GM21619 (cell line): ENCODE data around the gene SGMS1.

Experiments
- ATAC-seq: cut with Tn5 transposase; IDR thresholded peaks from one replicate; pipeline ENCODE4 v1.9.1; 2021; ENCODE audit not compliant: unreplicated experiment

Gene SGMS1

DNA sequence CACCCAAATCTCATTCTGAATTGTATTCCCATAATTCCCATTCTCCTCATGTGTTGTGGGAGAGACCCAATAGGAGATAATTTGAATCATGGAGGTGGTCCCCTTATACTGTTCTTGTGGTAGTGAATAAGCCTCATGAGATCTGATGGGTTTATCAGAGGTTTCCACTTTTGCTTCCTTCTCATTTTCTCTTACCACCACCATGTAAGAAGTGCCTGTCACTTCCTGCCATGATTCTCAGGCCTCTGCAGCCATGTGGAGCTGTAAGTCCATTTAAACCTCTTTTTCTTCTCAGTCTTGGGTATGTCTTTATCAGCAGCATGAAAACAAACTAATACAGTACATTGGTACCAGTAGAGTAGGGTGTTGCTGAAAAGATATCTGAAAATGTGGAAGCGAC, 274.2 kb downstream of the SGMS1 start:
- no peak for ATAC-seq

DNA sequence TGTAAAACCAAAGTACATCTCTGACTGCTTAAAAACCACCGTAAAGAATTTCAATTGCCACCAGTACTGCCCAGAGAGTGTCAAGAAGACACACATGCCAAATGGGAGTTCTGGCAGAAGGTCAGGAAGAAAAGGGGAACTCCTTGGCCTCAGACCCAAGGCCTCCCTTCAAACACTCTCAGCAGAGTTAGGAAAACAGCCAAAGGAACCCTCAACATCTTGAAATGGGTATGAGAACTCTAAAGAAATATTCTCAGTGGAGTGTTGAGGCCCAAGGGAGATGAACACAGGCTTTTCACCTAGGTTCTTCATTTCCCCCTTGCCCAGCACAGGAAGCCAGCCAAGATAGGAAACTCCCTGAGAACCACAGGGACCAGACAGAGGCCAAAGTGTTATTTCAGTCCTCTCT, 276.4 kb downstream of the SGMS1 start:
- peak; percentile 93 for ATAC-seq

DNA sequence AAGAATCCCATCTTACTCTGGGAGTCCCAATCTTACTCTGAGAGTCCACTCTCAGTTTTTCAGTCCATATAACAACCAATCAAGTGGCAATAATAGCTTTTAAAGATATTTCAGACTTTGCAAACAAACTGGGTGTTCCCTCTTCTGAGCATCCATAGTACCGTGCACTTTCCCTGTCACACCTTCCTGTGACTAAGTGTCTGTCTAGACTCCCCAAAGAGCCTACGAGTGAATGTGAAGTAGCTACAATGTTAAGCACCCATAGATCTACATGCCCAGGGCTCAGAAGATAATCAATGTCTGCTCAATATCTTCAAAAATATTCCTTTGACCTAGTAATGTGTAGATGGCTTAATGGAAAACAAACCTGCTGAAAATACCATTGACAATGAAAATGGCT, 276.8 kb downstream of the SGMS1 start:
- ATAC-seq, result peak; percentile 26

DNA sequence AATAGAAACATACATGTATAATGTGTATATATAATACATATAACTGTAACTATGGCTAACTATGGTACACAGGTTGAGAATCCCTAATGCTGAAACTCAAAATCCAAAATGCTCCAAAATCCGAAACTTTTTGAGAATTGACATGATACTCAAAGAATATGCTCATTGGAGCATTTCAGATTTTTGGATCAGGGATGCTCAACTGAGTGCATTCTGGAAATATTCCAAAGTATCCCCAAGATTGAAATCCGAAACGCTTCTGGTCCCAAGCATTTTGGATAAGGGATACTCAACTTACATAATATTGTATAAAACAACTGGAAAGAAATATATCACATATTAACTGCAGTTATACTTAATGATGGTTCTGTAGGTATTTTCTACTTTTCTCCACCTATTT, 278.2 kb downstream of the SGMS1 start:
- ATAC-seq, result no peak

DNA sequence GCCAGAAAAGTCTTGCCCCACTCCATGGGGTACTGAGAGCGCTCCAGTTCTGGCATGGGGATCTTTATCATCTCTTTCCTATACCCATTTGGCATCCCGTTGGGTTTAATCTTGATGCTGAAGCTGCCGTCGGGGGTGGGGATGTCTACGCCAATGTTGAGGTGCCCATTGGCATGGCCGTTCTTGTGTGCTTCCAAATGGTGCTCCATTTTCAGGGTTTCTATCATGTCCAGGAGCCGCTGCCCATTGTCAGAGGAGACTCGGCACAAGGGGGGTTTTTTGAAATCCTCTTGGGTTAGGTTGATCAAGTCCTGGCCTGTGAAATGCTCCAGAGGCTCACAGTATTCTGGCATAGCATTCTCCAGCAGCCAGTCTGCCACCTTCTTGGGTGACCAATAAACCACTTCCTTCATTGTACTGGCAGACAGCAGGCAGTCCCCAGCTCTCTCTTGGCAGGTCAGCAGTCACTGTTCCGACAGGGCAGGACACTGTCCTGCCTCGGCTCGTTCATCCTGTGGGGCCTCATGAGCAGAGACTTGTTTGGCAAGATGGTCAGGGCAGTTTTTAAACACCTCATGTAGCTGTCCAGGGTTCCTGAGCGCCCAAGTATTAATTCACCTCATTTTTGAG, 279.9 kb downstream of the SGMS1 start:
- ATAC-seq, result no peak

DNA sequence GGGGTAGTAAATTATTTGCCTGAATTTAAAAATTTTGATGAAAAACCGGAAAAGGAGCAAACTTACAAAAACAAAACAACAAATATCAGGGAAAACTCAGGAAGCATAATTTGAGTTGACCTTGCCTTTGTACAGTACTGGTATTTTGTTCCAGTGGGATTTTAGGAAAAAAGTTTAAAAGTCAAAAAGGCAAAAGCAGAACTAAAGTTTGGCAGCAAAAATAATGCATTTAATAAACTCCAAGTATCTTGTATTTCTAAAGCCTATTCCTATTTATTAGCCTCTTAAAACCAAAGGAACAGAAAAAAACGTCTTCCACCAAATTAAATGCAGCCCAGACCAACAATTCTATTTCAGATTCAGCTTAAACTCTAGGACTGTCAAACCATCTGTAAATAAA, 281.8 kb downstream of the SGMS1 start:
- no peak for ATAC-seq

DNA sequence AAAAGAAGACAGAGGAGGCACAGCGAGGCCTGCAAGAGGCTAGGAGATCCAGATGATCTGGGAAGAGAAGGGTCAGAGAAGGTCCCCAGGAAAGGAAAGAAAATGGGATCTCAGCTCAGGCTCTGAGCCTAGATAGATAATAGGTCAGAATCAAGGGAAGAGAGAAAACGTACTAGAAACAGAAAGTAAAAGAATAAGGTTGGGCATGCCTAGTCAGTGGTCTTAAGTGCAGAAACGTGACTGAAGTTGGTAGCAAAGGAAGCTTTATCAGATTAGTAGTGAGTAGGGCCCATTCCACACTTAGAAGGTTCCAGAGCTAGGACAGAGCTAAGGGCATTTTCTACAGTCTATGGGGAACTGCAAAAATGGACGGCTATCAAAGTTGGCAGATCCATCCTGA, 287.6 kb downstream of the SGMS1 start:
- ATAC-seq, result peak; percentile 43

DNA sequence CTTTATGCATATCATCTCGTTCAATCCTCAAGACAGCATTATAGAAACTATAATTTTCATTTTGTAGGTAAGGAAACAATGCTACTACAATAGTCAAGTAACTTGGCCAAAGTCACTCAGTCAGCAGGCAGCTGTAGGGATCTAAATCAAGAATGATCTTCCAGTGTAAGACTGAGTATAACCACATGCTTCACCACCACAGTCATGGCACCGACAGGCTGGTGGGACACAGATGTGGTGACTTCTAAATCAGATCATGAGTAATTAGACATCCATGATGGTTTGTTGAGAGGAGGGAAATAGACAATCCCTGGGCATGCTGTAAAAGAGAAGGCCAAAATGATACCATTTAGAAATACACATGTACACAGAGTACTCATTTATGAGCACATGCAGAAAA, 288.4 kb downstream of the SGMS1 start:
- ATAC-seq, result no peak

DNA sequence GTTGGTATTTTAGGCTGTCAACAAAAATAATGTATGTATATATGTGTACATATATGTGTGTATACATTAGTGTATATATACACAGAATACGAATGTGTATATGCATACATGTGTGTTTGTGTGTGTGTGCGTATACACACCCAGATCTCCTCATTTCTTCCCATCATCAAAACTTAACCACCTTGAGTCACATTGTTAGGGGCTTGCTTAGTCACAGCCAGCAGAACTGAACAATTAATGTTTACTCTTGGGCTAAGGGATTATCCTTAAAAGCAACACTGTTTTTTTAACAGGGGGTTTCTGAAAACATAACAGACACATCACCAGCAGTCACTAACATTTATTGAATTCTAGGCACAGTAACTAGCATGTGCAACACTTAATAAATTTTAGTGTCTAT, 289.5 kb downstream of the SGMS1 start:
- ATAC-seq, result no peak

DNA sequence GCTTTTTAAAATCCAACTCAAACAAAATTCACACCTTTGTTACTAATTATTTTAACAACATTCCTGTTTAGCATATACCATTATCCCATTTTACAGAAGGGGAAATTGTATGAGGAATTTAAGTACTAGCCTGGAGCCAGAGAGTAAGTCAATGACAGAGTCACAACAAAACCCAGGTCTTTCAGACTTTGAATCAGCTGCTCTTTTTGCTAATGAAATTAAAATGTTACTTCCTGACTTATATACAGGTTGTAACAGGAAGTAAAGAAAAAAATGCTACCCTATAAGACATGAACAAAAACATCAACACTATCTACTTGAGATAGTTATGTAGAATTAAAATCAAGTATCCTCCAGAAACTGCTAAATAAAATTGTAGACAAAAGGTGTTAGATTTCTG, 289.9 kb downstream of the SGMS1 start:
- ATAC-seq, result no peak

DNA sequence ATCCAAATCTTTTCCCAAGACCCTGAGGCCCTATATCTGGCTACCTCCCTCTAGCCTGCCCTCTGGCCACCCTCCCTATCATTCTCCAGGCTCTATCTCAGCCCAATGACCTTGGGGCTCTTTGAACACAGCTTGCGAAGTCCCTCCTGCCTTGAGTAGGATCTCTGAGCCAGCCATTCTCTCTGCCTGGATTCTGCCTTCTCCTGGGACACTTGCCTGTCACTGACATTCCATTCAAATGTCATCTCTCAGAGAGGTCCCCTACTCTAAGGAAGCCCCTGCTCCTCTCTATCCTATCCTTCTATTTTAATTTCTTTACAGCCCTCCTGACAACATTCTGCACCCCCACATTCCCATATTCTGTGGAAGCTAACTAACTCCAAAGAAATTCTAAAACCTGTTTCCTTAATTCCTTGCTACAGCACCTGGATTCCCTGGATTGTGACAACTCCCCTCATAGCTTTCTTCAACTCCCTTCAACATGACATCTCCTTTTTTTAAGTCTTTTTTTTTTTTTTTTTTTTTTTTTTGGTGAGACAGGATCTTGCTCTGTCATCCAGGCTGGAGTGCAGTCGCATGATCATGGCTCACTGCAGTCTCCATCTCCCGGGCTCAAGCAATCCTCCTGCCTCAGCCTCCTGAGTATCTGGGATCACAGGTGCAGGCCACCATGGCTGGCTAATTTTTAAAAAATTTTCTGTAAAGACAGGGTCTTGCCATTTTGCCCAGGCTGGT, 291.5 kb downstream of the SGMS1 start:
- no peak for ATAC-seq

DNA sequence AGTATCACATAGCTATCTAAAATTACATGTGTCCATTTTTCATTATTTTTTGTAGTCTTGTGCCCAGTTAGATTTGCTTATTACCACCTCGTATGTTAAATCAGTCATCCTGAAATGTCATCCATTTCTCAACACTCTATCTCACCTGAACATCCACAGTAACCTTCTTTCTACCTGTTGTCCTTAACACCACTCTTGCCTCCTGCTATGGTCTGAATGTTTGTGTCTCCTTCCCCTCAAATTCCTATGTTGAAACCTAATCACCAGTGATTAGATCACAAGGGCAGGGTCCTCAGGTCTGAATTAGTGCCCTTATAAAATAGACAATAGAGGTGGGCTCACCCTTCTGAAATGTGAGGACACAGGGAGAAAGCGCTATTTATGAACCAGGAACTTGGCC, 292.3 kb downstream of the SGMS1 start:
- no peak for ATAC-seq

DNA sequence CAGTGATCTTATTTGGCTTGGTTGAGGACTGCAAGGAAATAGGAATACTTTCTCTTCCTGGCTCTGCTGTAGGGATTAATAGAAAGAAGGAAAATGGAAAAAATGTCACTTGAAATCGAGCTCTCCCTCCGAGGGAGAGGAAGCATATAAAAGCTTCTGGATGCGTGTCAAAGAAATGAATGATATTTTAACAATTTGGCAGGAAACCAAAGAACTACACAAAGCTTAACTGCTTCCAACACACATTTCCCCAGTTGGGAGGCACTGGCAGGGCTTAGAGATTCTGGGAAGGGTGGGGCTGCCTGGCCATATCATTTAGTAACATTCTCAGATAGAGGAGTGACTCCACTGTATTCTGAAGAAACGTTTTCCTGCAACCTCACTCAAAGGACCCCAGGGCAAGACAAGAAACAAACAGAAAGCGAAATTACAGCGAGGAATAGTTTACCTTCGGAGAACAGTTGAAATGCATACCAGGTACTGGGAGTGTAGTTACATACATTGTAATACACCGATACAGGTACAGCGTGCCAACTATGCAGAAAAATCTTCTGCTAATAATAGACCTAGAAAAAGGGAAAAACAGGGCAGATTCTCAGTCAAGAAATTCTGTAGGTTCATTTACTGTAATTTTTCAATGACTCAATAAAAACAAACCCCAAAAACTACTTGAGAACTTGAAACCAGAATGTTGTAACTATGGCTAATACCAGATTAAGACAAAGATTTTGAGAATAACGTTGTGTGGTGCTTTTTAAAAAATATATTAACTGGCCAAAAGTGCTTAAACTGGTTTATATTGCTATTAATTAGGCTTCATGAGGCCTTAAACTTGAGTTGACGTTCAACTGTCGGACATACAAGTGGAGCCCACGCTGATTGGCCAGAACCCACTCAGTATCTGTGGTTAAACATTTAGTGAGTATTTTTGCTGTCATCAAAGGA, 296.7 kb downstream of the SGMS1 start:
- no peak for ATAC-seq

DNA sequence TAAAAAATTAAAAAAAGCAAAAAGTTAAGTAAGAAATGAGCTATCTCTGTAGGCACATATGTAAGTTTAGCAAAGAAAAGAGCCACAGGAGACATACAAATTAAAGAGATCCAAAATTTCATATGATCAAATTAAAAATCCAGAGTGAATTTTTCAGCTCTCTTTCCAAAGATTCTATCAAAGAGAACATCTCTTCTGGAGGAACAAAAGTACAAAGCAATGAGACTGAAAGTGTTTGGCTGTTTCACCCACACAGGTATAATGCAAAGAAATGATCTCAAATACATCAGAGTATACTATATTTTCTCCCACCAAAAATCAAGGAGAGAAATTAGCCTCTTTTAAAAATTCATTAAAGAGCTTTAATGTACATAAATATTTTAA, 297.6 kb downstream of the SGMS1 start:
- no peak for ATAC-seq

DNA sequence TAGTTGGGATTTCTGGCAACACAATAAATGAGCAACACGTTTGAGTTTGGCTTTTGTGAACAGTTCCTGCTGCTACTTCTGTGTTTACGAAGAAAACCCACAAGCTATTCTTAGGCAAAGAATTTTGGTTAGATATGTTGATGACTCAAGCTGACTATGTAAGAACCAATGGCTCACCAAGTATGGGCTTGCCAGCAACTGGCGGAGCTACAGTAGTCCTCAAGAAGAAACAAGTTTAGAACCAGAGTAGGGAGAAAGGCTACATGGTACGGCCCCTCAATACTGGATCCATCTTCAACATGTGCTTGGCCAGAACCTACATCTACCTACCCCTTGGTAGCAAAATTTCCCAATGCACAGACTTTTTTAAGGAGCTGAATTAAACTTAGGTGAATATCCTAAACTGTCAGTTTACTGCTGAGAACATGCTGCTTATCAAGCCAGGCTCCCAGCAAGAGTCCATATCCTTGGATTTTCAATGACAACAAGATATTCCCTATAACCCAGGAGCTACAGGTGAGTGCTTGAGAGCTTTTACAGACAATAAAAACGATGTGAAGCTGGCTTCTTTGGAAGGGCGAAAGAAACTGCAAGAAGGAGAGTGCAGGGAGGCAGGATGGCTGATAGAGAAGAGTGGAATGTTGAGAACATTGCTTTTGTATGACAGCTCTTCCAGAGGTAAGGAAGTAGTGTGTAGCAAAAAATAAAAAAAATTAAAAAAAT, 298.1 kb downstream of the SGMS1 start:
- peak; percentile 84 for ATAC-seq

DNA sequence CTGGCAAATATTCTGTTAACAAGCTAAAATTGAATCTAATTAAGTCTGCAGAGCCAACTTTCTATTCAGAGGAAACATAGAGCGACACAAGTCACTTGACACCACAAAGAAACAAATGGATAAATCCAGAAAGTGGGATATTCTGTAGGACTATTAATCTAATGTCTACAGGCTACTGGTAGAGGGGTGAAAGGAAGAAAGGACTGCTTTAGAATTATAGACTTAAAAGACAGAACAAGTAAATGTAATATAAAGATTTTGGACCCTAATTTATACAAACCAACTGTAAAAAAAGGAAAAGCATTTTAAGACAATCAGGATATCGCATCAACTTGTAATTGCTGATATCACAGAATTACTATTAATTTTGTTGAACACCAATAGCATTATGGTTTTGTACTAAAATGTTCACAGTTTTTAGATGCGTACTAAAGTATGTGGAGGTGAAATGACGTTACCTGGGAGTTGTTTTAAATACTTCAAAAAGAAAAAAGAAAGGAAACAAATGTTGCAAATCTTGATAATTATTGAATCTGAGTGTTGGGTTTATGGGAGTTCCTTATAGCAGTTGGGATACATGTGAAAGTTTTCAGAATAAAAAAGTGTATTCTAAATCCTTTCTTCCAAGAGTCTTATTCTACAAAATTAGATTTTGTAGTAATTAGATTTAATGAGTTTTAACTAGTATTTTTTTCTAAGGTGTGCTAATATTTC, 298.9 kb downstream of the SGMS1 start:
- ATAC-seq, result no peak

DNA sequence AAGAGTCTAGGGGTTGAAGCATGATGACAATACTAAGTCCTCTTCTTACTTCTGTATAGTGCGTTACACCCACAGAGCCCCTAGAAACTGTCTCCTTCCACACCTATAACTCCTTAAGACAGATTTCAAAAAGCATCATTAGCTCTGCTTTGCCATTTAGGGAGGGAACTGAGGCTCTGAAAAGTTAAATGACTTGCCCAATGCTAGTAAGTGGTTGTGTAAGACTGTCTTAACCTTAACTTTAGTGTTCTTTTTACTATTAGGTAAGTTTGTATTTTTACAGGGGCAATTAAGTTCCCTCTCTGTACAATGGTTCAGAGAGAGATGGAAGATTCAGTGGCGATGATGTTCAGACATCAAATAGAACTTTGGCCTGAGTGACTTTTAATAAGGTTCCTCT, 299.7 kb downstream of the SGMS1 start:
- ATAC-seq, result no peak

DNA sequence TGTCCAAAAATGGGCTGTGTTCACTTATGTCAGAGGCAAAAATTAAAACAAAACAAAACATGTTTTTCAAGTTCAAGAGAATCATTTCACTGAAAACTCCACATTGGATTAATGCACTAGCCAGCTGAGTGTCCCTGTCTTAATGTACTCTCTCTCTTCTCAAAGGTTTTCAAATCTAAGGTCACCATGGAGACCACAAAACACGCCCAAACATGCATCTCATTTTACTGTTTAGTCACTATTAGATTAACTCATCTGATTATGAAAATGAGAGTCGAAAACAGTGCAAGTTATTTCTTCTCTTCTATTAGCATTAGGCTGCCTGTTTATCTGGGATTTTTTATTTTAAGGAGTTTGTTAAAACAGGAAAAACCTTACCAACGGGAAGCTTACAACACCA, 301.7 kb downstream of the SGMS1 start:
- ATAC-seq, result no peak

DNA sequence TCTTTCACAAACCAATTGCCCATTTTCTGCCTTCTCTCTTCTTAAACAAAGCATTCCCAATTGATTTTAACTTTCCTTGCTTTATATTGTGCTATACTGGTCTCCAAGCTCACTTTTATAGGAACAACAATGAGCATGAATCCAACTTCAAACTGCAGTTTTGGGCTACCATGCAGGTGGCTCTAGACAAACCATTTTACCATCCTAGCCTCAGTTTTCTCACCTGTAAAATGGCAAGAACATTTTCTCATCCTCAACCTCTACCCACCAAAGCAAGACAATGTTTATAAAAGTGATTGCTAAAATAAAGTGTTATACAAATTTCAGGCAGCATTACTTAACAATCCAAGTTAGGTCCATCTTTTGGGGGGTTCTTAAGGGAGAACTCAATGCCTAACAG, 305.6 kb downstream of the SGMS1 start:
- ATAC-seq, result no peak
